ENCODE data around the gene ZNF253.

GRCh38 chr19:19866611-19867248 is 1.0 kb downstream of the ZNF253 start:
- TF ChIP-seq CTCF (conservative IDR thresholded peaks at IDR 0.05), result no peak
- no peak for TF ChIP-seq ZFX (IDR thresholded peaks at IDR 0.05)

Data from C4-2B (cell line).